ENCODE measurements around the gene GTSE1. TPM values are rescaled to one million over a fixed set of nuclear protein-coding genes. Genes with fewer than 3 reads are reported as not detected.

The GTSE1 gene
- total and polyA plus RNA-seq, 2 of the 13 experiments (the other 11 are each of a cell fraction or from before 2014, with no cell fraction given) = 10.7 to 13.5 TPM

- TF ChIP-seq RXRB (CRISPR knock-in tag; IDR thresholded peaks at IDR 0.05; ENCODE audit: borderline replicate concordance) (peak; percentile 75), ZNF747 (CRISPR knock-in tag; IDR thresholded peaks at IDR 0.05; ENCODE audit: borderline replicate concordance) (peak; percentile 88), GTF2F1 (IDR thresholded peaks at IDR 0.05; ENCODE audit: low read length) (no peak), ZNF772 (CRISPR knock-in tag; IDR thresholded peaks at IDR 0.05) (peak; percentile 96), ARNT (IDR thresholded peaks at IDR 0.05) (no peak), ZHX2 (IDR thresholded peaks at IDR 0.05; ENCODE audit: low read depth) (peak; percentile 77), ZHX2 (CRISPR knock-in tag; IDR thresholded peaks at IDR 0.05; ENCODE audit: borderline replicate concordance) (peak; percentile 81; the same call in 1 of the 2 replicates), ZNF7 (CRISPR knock-in tag; IDR thresholded peaks at IDR 0.05) (peak; percentile 45; the same call in 1 of the 2 replicates), ZNF720 (CRISPR knock-in tag; IDR thresholded peaks at IDR 0.05) (peak; percentile 75; the same call in 1 of the 2 replicates), CSRNP1 (CRISPR knock-in tag; IDR thresholded peaks at IDR 0.05) (no peak; the same call in none of the 2 replicates), ZNF577 (CRISPR knock-in tag; IDR thresholded peaks at IDR 0.05; ENCODE audit: borderline replicate concordance, low read depth) (no peak), HOXA3 (CRISPR knock-in tag; IDR thresholded peaks at IDR 0.05) (peak; percentile 97), ZNF616 (CRISPR knock-in tag; IDR thresholded peaks at IDR 0.05; ENCODE audit: low read depth) (no peak), SOX13 (IDR thresholded peaks at IDR 0.05) (no peak), SOX13 (CRISPR knock-in tag; conservative IDR thresholded peaks at IDR 0.05 in 1 of 2, IDR thresholded peaks at IDR 0.05 in 1 of 2) (peak in 1 of 2 experiments; percentile 59; a peak in 1 of 4 replicates), ZNF841 (CRISPR knock-in tag; IDR thresholded peaks at IDR 0.05; ENCODE audit: borderline replicate concordance) (no peak; the same call in 1 of the 2 replicates), PLSCR1 (CRISPR knock-in tag; IDR thresholded peaks at IDR 0.05; ENCODE audit: borderline replicate concordance) (0 out of 2 replicates have a peak, but pooled peaks have one; percentile 30)
- TF ChIP-seq, protein P1, sequence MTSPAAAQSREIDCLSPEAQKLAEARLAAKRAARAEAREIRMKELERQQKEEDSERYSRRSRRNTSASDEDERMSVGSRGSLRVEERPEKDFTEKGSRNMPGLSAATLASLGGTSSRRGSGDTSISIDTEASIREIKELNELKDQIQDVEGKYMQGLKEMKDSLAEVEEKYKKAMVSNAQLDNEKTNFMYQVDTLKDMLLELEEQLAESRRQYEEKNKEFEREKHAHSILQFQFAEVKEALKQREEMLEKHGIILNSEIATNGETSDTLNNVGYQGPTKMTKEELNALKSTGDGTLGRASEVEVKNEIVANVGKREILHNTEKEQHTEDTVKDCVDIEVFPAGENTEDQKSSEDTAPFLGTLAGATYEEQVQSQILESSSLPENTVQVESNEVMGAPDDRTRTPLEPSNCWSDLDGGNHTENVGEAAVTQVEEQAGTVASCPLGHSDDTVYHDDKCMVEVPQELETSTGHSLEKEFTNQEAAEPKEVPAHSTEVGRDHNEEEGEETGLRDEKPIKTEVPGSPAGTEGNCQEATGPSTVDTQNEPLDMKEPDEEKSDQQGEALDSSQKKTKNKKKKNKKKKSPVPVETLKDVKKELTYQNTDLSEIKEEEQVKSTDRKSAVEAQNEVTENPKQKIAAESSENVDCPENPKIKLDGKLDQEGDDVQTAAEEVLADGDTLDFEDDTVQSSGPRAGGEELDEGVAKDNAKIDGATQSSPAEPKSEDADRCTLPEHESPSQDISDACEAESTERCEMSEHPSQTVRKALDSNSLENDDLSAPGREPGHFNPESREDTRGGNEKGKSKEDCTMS (CRISPR knock-in tag; conservative IDR thresholded peaks at IDR 0.05) = peak; percentile 23; the same call in 1 of the 2 replicates
Measured at GRCh38 chr22:46335201-46336118, 38.8 kb downstream of the GTSE1 start, which contains the start of gene TRMU (continued).

Measured in HepG2 (cell line).